Measurements from ENCODE around the gene DEFB124. TPM values are rescaled to one million over a fixed set of nuclear protein-coding genes. Genes with fewer than 3 reads are reported as not detected.

Gene DEFB124
- total and polyA plus RNA-seq, 2 of the 8 experiments (the other 6 are each of a cell fraction or from before 2014, with no cell fraction given), result not detected

DNA sequence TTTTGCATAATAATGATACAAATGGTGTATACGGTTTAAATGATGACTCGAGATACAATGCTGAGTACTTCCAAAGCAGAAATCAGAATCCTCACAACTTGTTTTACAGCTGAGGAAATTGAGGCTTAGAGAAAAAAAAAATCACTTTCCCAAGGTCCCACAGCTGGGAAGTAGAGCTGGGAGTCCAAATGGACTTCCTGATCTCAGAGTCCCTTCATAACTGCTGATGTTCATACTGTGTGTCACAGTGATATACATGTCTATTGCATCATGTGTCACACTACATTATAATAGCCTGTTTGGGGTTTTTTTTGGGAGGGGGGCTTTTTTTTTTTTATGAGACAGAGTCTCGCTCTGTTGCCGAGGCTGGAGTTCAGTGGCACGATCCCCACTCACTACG lies 47.8 kb upstream of the DEFB124 start:
- POLR2A ChIA-PET (ENCODE audit: partially characterized antibody), result interaction anchor here (1.0 kb wide), 1 partner anchor 16 kb away, joined by 4 read pairs; no protein-coding TSS in a partner anchor
- FAIRE-seq (no peak), DNase-seq (ENCODE audit: low read depth in 1 of 2, low spot score in 2 of 2) (no peak)
- Histone ChIP-seq H3K79me2 (ENCODE audit: control insufficient read depth in 1 of 2, insufficient read depth in 2 of 2, low read length in 2 of 2) (peaks cover 0 to 38% of the 10 kb centered on the region in 2 experiments; a peak in 2 of 4 replicates), H4K5ac (ENCODE audit: insufficient read length, low read depth, low read length) (no peak overlapping the region), H3K23me2 (ENCODE audit: low read depth, low read length) (no peaks in the 10 kb centered on the region), H3K4ac (replicated peaks; ENCODE audit: insufficient read length, low read depth, low read length) (no peak overlapping the region), H2AFZ (ENCODE audit: low read length) (no peak overlapping the region), H3K27ac (ENCODE audit: low read depth, low read length) (no peak overlapping the region), H3K36me3 (ENCODE audit: control insufficient read depth in 2 of 4, insufficient read depth in 4 of 4, low read length in 3 of 4) (peaks cover 4 to 9% (median 7%) of the 10 kb centered on the region in 4 experiments; a peak in 5 of 8 replicates), H3K4me3 (ENCODE audit: extremely low read depth in 1 of 4, insufficient read depth in 2 of 4, low read depth in 3 of 4, low read length in 4 of 4) (no peak overlapping the region), H4K91ac (replicated peaks; ENCODE audit: insufficient read length, low read length) (no peak overlapping the region), H3K9ac (replicated peaks in 1 of 4; ENCODE audit: extremely low read depth in 1 of 4, low read depth in 3 of 4, low read length in 3 of 4) (no peak overlapping the region), H4K8ac (ENCODE audit: extremely low read depth, insufficient read depth, low read length) (no peak overlapping the region), H2BK12ac (ENCODE audit: low read depth, low read length) (no peak overlapping the region), H3K9me3 (ENCODE audit: insufficient read depth in 2 of 2, low read depth in 1 of 2, low read length in 1 of 2) (no peaks in the 10 kb centered on the region), H2BK5ac (ENCODE audit: low read depth, low read length) (no peak overlapping the region), H2AK5ac (ENCODE audit: low read depth, low read length) (no peak overlapping the region), H2BK120ac (replicated peaks; ENCODE audit: low read depth, low read length) (no peak overlapping the region), H3K4me2 (ENCODE audit: insufficient read depth in 1 of 2, low read depth in 2 of 2, low read length in 2 of 2) (no peak overlapping the region), H3K23ac (ENCODE audit: insufficient read length) (no peak overlapping the region), H3K14ac (ENCODE audit: insufficient read length) (no peak overlapping the region), H3K4me1 (replicated peaks in 1 of 4; ENCODE audit: control insufficient read depth in 3 of 4, insufficient read depth in 4 of 4, low read length in 3 of 4) (no peaks in the 10 kb centered on the region), H3K27me3 (replicated peaks in 1 of 4; ENCODE audit: control insufficient read depth in 3 of 4, extremely low read depth in 1 of 4, insufficient read depth in 3 of 4, low read length in 3 of 4) (no peaks in the 10 kb centered on the region), H4K20me1 (replicated peaks in 1 of 2; ENCODE audit: control insufficient read depth in 1 of 2, insufficient read depth in 2 of 2, low read length in 2 of 2) (peaks cover 6 to 15% of the 10 kb centered on the region in 2 experiments), H3K56ac (replicated peaks; ENCODE audit: insufficient read length, low read depth, low read length) (no peak overlapping the region), H2BK15ac (ENCODE audit: low read length) (no peak overlapping the region), H3K79me1 (ENCODE audit: low read depth, low read length) (peaks cover 3% of the 10 kb centered on the region), H3K18ac (ENCODE audit: extremely low read depth, low read length) (no peak overlapping the region), H2BK20ac (ENCODE audit: low read length) (no peak overlapping the region)
- CTCF ChIA-PET (ENCODE audit: partially characterized antibody), result interaction anchor here (0.7 to 4.2 kb wide), 4 partner anchors 28 to 90 kb away, joined by 3 to 17 read pairs (median 10); no protein-coding TSS in a partner anchor
- no peak for TF ChIP-seq ZNF274 (IDR thresholded peaks at IDR 0.05; ENCODE audit: borderline replicate concordance, extremely low read depth, low read length)
- no peak for TF ChIP-seq CHD2 (IDR thresholded peaks at IDR 0.05; ENCODE audit: low read length)
- no peak for TF ChIP-seq SIX5 (IDR thresholded peaks at IDR 0.05; ENCODE audit: low read depth, low read length)
- no peak for TF ChIP-seq YY1 (IDR thresholded peaks at IDR 0.05; ENCODE audit: low read depth, low read length)
- TF ChIP-seq, protein P1, sequence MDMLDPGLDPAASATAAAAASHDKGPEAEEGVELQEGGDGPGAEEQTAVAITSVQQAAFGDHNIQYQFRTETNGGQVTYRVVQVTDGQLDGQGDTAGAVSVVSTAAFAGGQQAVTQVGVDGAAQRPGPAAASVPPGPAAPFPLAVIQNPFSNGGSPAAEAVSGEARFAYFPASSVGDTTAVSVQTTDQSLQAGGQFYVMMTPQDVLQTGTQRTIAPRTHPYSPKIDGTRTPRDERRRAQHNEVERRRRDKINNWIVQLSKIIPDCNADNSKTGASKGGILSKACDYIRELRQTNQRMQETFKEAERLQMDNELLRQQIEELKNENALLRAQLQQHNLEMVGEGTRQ (IDR thresholded peaks at IDR 0.05; ENCODE audit: low read length), result no peak
- TF ChIP-seq TEAD4 (IDR thresholded peaks at IDR 0.05; ENCODE audit: low read depth, low read length), result no peak
- no peak for TF ChIP-seq CBX8 (IDR thresholded peaks at IDR 0.05; ENCODE audit: borderline replicate concordance, low read depth, low read length)
- TF ChIP-seq BACH1 (IDR thresholded peaks at IDR 0.05; ENCODE audit: low read length), result no peak
- 93% methylated on average over 6 of the region's 6 CpGs; no CpG with 5 or more reads in 1 of the 2 experiments for WGBS, 2 experiments (ENCODE audit: extremely low coverage in 1 of 2, insufficient coverage in 1 of 2, insufficient read length in 1 of 2, insufficient replicate concordance in 2 of 2, low coverage in 1 of 2, low lambda C conversion rate in 2 of 2, missing lambda C conversion rate in 1 of 2)
